Osteoblast (primary cell): ENCODE results near the gene B3GALT5. TPM values are rescaled to one million over a fixed set of nuclear protein-coding genes. Genes with fewer than 3 reads are reported as not detected.

Experiments used
- DNase-seq: peaks from one replicate; pipeline ENCODE4 v3.0.0; 2011; ENCODE audit warnings: low spot score, mixed read lengths; ENCODE audit not compliant: insufficient read length; ENCODE audit errors: missing footprints
- H2AFZ ChIP-seq: 2 replicates; pipeline ENCODE4 v1.6.0; 2011; ENCODE audit warnings: mild to moderate bottlenecking, low read length
- H3K27ac ChIP-seq: 2 replicates; pipeline ENCODE4 v1.5.1; 2011; ENCODE audit warnings: mild to moderate bottlenecking, low read depth, low read length, moderate library complexity
- H3K27me3 ChIP-seq: 2 replicates; pipeline ENCODE4 v1.6.0; 2012; ENCODE audit warnings: mild to moderate bottlenecking, control low read depth, inconsistent platforms, low read length, moderate library complexity; ENCODE audit not compliant: insufficient read depth
- H3K36me3 ChIP-seq: 2 replicates; pipeline ENCODE4 v1.5.1; 2011; ENCODE audit warnings: mild to moderate bottlenecking, low read length, control low read depth, moderate library complexity; ENCODE audit not compliant: insufficient read depth
- H3K4me1 ChIP-seq: 2 replicates; pipeline ENCODE4 v1.5.1; 2011; ENCODE audit warnings: mild to moderate bottlenecking, low read length, control low read depth, moderate library complexity; ENCODE audit not compliant: insufficient read depth
- H3K4me2 ChIP-seq: 2 replicates; pipeline ENCODE4 v1.6.0; 2011; ENCODE audit warnings: mild to moderate bottlenecking, low read length; ENCODE audit not compliant: insufficient read depth
- H3K4me3 ChIP-seq: fragments of 200-600 bp; sonication (generic); 3 replicates; pipeline ENCODE4 v1.5.1; 2012; ENCODE audit warnings: mild to moderate bottlenecking, low read length, inconsistent platforms; ENCODE audit not compliant: insufficient read depth
- H3K79me2 ChIP-seq: 2 replicates; pipeline ENCODE4 v1.6.0; 2012; ENCODE audit warnings: mild to moderate bottlenecking, low read length, control low read depth, inconsistent platforms; ENCODE audit not compliant: insufficient read depth
- H3K9me3 ChIP-seq: 2 replicates; pipeline ENCODE4 v1.5.1; 2011; ENCODE audit warnings: low read depth, low read length, control low read depth
- H4K20me1 ChIP-seq: 2 replicates; pipeline ENCODE4 v1.6.0; 2012; ENCODE audit warnings: mild to moderate bottlenecking, low read length, control low read depth; ENCODE audit not compliant: insufficient read depth
- total RNA-seq: library from RNA; depleted of rRNA; stranded (reverse); fragments of >200 nt; gene quantifications from 2 replicates; pipeline ENCODE4 v1.2.3, GENCODE V29; 2012
- TF ChIP-seq, protein P1 (sequence below): IDR thresholded peaks from 2 replicates; pipeline ENCODE4 v1.5.1; 2011; ENCODE audit warnings: mild to moderate bottlenecking, low read depth, low read length, moderate library complexity; ENCODE audit errors: extremely low read depth

B3GALT5 gene
- total RNA-seq, 1 donor: under 0.01 TPM

GRCh38 chr21:39710866-39711265 lies 98.1 kb downstream of the B3GALT5 start:
- no peaks in the 10 kb centered on the region for H3K4me1 ChIP-seq
- H3K4me3 ChIP-seq: no peak overlapping the region
- no peak overlapping the region for H2AFZ ChIP-seq
- H3K27me3 ChIP-seq: peaks cover 3% of the 10 kb centered on the region
- H3K79me2 ChIP-seq: no peaks in the 10 kb centered on the region
- no peaks in the 10 kb centered on the region for H4K20me1 ChIP-seq
- no peaks in the 10 kb centered on the region for H3K36me3 ChIP-seq
- no peak for DNase-seq
- TF ChIP-seq, protein P1, sequence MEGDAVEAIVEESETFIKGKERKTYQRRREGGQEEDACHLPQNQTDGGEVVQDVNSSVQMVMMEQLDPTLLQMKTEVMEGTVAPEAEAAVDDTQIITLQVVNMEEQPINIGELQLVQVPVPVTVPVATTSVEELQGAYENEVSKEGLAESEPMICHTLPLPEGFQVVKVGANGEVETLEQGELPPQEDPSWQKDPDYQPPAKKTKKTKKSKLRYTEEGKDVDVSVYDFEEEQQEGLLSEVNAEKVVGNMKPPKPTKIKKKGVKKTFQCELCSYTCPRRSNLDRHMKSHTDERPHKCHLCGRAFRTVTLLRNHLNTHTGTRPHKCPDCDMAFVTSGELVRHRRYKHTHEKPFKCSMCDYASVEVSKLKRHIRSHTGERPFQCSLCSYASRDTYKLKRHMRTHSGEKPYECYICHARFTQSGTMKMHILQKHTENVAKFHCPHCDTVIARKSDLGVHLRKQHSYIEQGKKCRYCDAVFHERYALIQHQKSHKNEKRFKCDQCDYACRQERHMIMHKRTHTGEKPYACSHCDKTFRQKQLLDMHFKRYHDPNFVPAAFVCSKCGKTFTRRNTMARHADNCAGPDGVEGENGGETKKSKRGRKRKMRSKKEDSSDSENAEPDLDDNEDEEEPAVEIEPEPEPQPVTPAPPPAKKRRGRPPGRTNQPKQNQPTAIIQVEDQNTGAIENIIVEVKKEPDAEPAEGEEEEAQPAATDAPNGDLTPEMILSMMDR: no peak
- no peaks in the 10 kb centered on the region for H3K9me3 ChIP-seq
- H3K4me2 ChIP-seq: no peak overlapping the region
- H3K27ac ChIP-seq: no peak overlapping the region

- Histone ChIP-seq H3K4me3 (no peak overlapping the region), H3K9me3 (no peaks in the 10 kb centered on the region), H3K36me3 (no peaks in the 10 kb centered on the region), H3K4me1 (no peaks in the 10 kb centered on the region), H2AFZ (no peak overlapping the region), H3K79me2 (no peaks in the 10 kb centered on the region), H3K27ac (no peak overlapping the region), H4K20me1 (no peaks in the 10 kb centered on the region), H3K27me3 (peaks cover 3% of the 10 kb centered on the region), H3K4me2 (no peak overlapping the region)
- TF ChIP-seq, protein P1: no peak
- no peak for DNase-seq
Observed at GRCh38 chr21:39712273-39712672, 99.5 kb downstream of the B3GALT5 start.

- no peak overlapping the region for H3K4me3 ChIP-seq
- DNase-seq: no peak
- TF ChIP-seq, protein P1: no peak
- no peaks in the 10 kb centered on the region for H3K36me3 ChIP-seq
- H3K4me1 ChIP-seq: no peaks in the 10 kb centered on the region
- no peaks in the 10 kb centered on the region for H3K79me2 ChIP-seq
- H3K27ac ChIP-seq: no peak overlapping the region
- H3K27me3 ChIP-seq: peaks cover 3% of the 10 kb centered on the region
- no peak overlapping the region for H3K4me2 ChIP-seq
- no peaks in the 10 kb centered on the region for H4K20me1 ChIP-seq
- no peaks in the 10 kb centered on the region for H3K9me3 ChIP-seq
- H2AFZ ChIP-seq: no peak overlapping the region
Observed at GRCh38 chr21:39712976-39713375, 100.2 kb downstream of the B3GALT5 start.

GRCh38 chr21:39713905-39714304 lies 101.2 kb downstream of the B3GALT5 start:
- no peaks in the 10 kb centered on the region for H3K36me3 ChIP-seq
- H3K4me1 ChIP-seq: no peaks in the 10 kb centered on the region
- H3K9me3 ChIP-seq: no peaks in the 10 kb centered on the region
- no peak overlapping the region for H3K4me2 ChIP-seq
- no peak for DNase-seq
- H3K27me3 ChIP-seq: peaks cover 3% of the 10 kb centered on the region
- H3K4me3 ChIP-seq: no peak overlapping the region
- TF ChIP-seq, protein P1: no peak
- no peaks in the 10 kb centered on the region for H3K79me2 ChIP-seq
- no peaks in the 10 kb centered on the region for H4K20me1 ChIP-seq
- no peak overlapping the region for H2AFZ ChIP-seq
- H3K27ac ChIP-seq: no peak overlapping the region
